ENCODE data around the gene HGF. TPM values are rescaled to one million over a fixed set of nuclear protein-coding genes. Genes with fewer than 3 reads are reported as not detected.

HGF gene
- total and polyA plus RNA-seq, 10 of the 15 experiments (the other 5 are each of a cell fraction or from before 2014, with no cell fraction given): 0.10 to 1.7 (median 0.99) TPM

GRCh38 chr7:81693080-81693479 lies 76.8 kb downstream of the HGF start:
- no peak overlapping the region for H3K4me3 ChIP-seq
- H3K36me3 ChIP-seq (ENCODE audit: control insufficient read depth in 2 of 2, insufficient read depth in 2 of 2, low read length in 1 of 2): no peaks in the 10 kb centered on the region
- SMC1A ChIA-PET (ENCODE audit: uncharacterized antibody, unreplicated experiment): interaction anchor here (0.9 to 5.7 kb wide), 9 partner anchors 8 to 192 kb away, joined by 3 to 30 read pairs (median 6); no protein-coding TSS in a partner anchor
- POLR2A ChIA-PET: interaction anchor here (1.2 to 1.4 kb wide), 3 partner anchors 8 to 52 kb away, joined by 3 to 6 read pairs (median 3); no protein-coding TSS in a partner anchor
- no peaks in the 10 kb centered on the region for H3K79me2 ChIP-seq (ENCODE audit: control insufficient read depth, insufficient read depth, low read length)
- H3K27me3 ChIP-seq (replicated peaks in 1 of 2; ENCODE audit: control insufficient read depth in 2 of 2, insufficient read depth in 2 of 2, low read length in 1 of 2): no peaks in the 10 kb centered on the region
- CTCF ChIA-PET: interaction anchor here (0.6 to 1.7 kb wide), 6 partner anchors 9 to 193 kb away, joined by 3 to 7 read pairs (median 4); no protein-coding TSS in a partner anchor
- DNase-seq (ENCODE audit: low read depth, low spot score) (no peak), ATAC-seq (peak; percentile 73), FAIRE-seq (no peak)
- no TSS peak for BruUV-seq (replicated peaks)
- in situ Hi-C loops (cut with MboI): no loop called here
- WGBS (ENCODE audit: insufficient coverage, insufficient replicate concordance, low lambda C conversion rate, missing lambda C conversion rate): 21% methylated on average over 2 of the region's 2 CpGs
- H3K4me2 ChIP-seq (ENCODE audit: control insufficient read depth, insufficient read depth): no peak overlapping the region
- H3K9ac ChIP-seq (ENCODE audit: control insufficient read depth, insufficient read depth, low read length): no peak overlapping the region
- H2AFZ ChIP-seq (ENCODE audit: control insufficient read depth, low read depth, low read length): 0 out of 2 replicates have a peak overlapping the region, but pooled peaks have one; percentile 26
- H3K4me1 ChIP-seq (ENCODE audit: control insufficient read depth, insufficient read depth, low read length): no peaks in the 10 kb centered on the region
- no peaks in the 10 kb centered on the region for H4K20me1 ChIP-seq (ENCODE audit: control insufficient read depth, insufficient read depth)
- no peak overlapping the region for H3K27ac ChIP-seq (ENCODE audit: control insufficient read depth, insufficient read depth)
- TF ChIP-seq ZSCAN29 (IDR thresholded peaks at IDR 0.05): no peak
- peak; percentile 16; the same call in 1 of the 2 replicates for TF ChIP-seq RUNX3 (IDR thresholded peaks at IDR 0.05; ENCODE audit: low read length)
- peak; percentile 61 for TF ChIP-seq JUNB (IDR thresholded peaks at IDR 0.05)
- intact Hi-C loops (cut with micrococcal nuclease; ENCODE audit: unreplicated experiment): no loop called here
- H3K9me3 ChIP-seq (replicated peaks; ENCODE audit: control insufficient read depth, insufficient read depth, low read length): no peaks in the 10 kb centered on the region
- RAD21 ChIA-PET (ENCODE audit: unreplicated experiment): interaction anchor here (1.0 to 3.0 kb wide), 9 partner anchors 8 to 192 kb away, joined by 3 to 19 read pairs (median 4); partner anchors contain the start of gene HGF

- H3K79me2 ChIP-seq (ENCODE audit: control insufficient read depth, insufficient read depth, low read length): no peaks in the 10 kb centered on the region
- no peaks in the 10 kb centered on the region for H3K27me3 ChIP-seq (replicated peaks in 1 of 2; ENCODE audit: control insufficient read depth in 2 of 2, insufficient read depth in 2 of 2, low read length in 1 of 2)
- no peak overlapping the region for H3K4me3 ChIP-seq
- no peak for DNase-seq (ENCODE audit: low read depth, low spot score)
- ChIA-PET POLR2A (interaction anchor here (1.3 kb wide), 1 partner anchor 52 kb away, joined by 3 read pairs; no protein-coding TSS in a partner anchor), CTCF (interaction anchor here (0.6 to 1.7 kb wide), 6 partner anchors 8 to 192 kb away, joined by 3 to 7 read pairs (median 4); no protein-coding TSS in a partner anchor), RAD21 (ENCODE audit: unreplicated experiment) (interaction anchor here (1.0 to 3.0 kb wide), 9 partner anchors 8 to 191 kb away, joined by 3 to 19 read pairs (median 4); partner anchors contain the start of gene HGF), SMC1A (ENCODE audit: uncharacterized antibody, unreplicated experiment) (interaction anchor here (0.9 to 5.7 kb wide), 9 partner anchors 8 to 43 kb away, joined by 3 to 30 read pairs (median 6); no protein-coding TSS in a partner anchor)
- no TSS peak for BruUV-seq (replicated peaks)
- no peaks in the 10 kb centered on the region for H4K20me1 ChIP-seq (ENCODE audit: control insufficient read depth, insufficient read depth)
- no peak overlapping the region for H3K4me2 ChIP-seq (ENCODE audit: control insufficient read depth, insufficient read depth)
- H3K27ac ChIP-seq (ENCODE audit: control insufficient read depth, insufficient read depth): no peak overlapping the region
- FAIRE-seq: no peak
- no peaks in the 10 kb centered on the region for H3K36me3 ChIP-seq (ENCODE audit: control insufficient read depth in 2 of 2, insufficient read depth in 2 of 2, low read length in 1 of 2)
- in situ Hi-C loops (cut with MboI) (no loop called here), intact Hi-C loops (cut with micrococcal nuclease; ENCODE audit: unreplicated experiment) (no loop called here)
- H3K9ac ChIP-seq (ENCODE audit: control insufficient read depth, insufficient read depth, low read length): no peak overlapping the region
- WGBS (ENCODE audit: insufficient coverage, insufficient replicate concordance, low lambda C conversion rate, missing lambda C conversion rate): 42% methylated on average over 3 of the region's 3 CpGs
- H3K4me1 ChIP-seq (ENCODE audit: control insufficient read depth, insufficient read depth, low read length): no peaks in the 10 kb centered on the region
- H3K9me3 ChIP-seq (replicated peaks; ENCODE audit: control insufficient read depth, insufficient read depth, low read length): no peaks in the 10 kb centered on the region
- no peak for TF ChIP-seq EZH2 (IDR thresholded peaks at IDR 0.05; ENCODE audit: borderline replicate concordance, control insufficient read depth, low read depth, low read length)
- no peak for TF ChIP-seq EGR1 (IDR thresholded peaks at IDR 0.05; ENCODE audit: borderline replicate concordance in 1 of 2, low read depth in 2 of 2, low read length in 2 of 2)
- TF ChIP-seq E2F4 (IDR thresholded peaks at IDR 0.05; ENCODE audit: low read depth, low read length): no peak
- TF ChIP-seq MEF2A (IDR thresholded peaks at IDR 0.05; ENCODE audit: insufficient read depth, low read depth, low read length): peak; percentile 17; the same call in 1 of the 2 replicates
- 0 out of 2 replicates have a peak, but pooled peaks have one; percentile 6 for TF ChIP-seq ATF2 (IDR thresholded peaks at IDR 0.05; ENCODE audit: low read length)
- TF ChIP-seq BCL11A (IDR thresholded peaks at IDR 0.05; ENCODE audit: low read depth, low read length): peak; percentile 52; the same call in 1 of the 2 replicates
- TF ChIP-seq RBBP5 (conservative IDR thresholded peaks at IDR 0.05): no peak
- no peak for TF ChIP-seq RELA (IDR thresholded peaks at IDR 0.05; ENCODE audit: borderline replicate concordance, partially characterized antibody)
- 0 out of 2 replicates have a peak, but pooled peaks have one; percentile 13 for TF ChIP-seq IKZF1 (conservative IDR thresholded peaks at IDR 0.05)
- TF ChIP-seq JUNB (IDR thresholded peaks at IDR 0.05): 0 out of 2 replicates have a peak, but pooled peaks have one; percentile 20
- peak; percentile 47 for ATAC-seq
- no peak overlapping the region for H2AFZ ChIP-seq (ENCODE audit: control insufficient read depth, low read depth, low read length)
Measured at GRCh38 chr7:81692146-81692905, 77.5 kb downstream of the HGF start.

All from GM12878 (cell line).